NB4 (cell line): ENCODE data around the gene WNT5A.

ENCODE experiments used
- DNase-seq: peaks from one replicate; pipeline ENCODE4 v3.0.0; 2010; ENCODE audit warnings: low read depth
- H3K4me3 ChIP-seq: one replicate; pipeline ENCODE4 v1.5.1; 2011; ENCODE audit warnings: mild to moderate bottlenecking, low read depth, low read length, moderate library complexity
- MYC ChIP-seq: IDR thresholded peaks from 2 replicates; pipeline ENCODE4 v1.6.1; 2011; ENCODE audit warnings: low read depth, low read length
- POLR2A ChIP-seq: IDR thresholded peaks from 2 replicates; pipeline ENCODE4 v1.6.1; 2011; ENCODE audit warnings: mild to moderate bottlenecking; ENCODE audit not compliant: insufficient read length; ENCODE audit errors: extremely low read depth
- TF ChIP-seq, protein P1 (sequence below): IDR thresholded peaks from one replicate; pipeline ENCODE4 v1.5.1; 2012; ENCODE audit warnings: low read depth, low read length
- TF ChIP-seq, protein P2 (sequence below): IDR thresholded peaks from 2 replicates; pipeline ENCODE4 v1.6.1; 2011; ENCODE audit warnings: low read depth, low read length

The WNT5A gene

GRCh38 chr3:55481744-55482495 is 5.2 kb downstream of the WNT5A start:
- no peak overlapping the region for H3K4me3 ChIP-seq
- TF ChIP-seq, protein P1, sequence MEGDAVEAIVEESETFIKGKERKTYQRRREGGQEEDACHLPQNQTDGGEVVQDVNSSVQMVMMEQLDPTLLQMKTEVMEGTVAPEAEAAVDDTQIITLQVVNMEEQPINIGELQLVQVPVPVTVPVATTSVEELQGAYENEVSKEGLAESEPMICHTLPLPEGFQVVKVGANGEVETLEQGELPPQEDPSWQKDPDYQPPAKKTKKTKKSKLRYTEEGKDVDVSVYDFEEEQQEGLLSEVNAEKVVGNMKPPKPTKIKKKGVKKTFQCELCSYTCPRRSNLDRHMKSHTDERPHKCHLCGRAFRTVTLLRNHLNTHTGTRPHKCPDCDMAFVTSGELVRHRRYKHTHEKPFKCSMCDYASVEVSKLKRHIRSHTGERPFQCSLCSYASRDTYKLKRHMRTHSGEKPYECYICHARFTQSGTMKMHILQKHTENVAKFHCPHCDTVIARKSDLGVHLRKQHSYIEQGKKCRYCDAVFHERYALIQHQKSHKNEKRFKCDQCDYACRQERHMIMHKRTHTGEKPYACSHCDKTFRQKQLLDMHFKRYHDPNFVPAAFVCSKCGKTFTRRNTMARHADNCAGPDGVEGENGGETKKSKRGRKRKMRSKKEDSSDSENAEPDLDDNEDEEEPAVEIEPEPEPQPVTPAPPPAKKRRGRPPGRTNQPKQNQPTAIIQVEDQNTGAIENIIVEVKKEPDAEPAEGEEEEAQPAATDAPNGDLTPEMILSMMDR: no peak
- TF ChIP-seq, protein P2, sequence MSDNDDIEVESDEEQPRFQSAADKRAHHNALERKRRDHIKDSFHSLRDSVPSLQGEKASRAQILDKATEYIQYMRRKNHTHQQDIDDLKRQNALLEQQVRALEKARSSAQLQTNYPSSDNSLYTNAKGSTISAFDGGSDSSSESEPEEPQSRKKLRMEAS: no peak
- TF ChIP-seq POLR2A: no peak
- TF ChIP-seq MYC: no peak
- no peak for DNase-seq

GRCh38 chr3:55480911-55481743 is 6.0 kb downstream of the WNT5A start:
- DNase-seq: no peak
- no peak overlapping the region for H3K4me3 ChIP-seq

GRCh38 chr3:55477306-55478303 is 9.5 kb downstream of the WNT5A start:
- no peak overlapping the region for H3K4me3 ChIP-seq
- TF ChIP-seq MYC: no peak
- TF ChIP-seq, protein P1: no peak
- TF ChIP-seq POLR2A: no peak
- TF ChIP-seq, protein P2: no peak
- no peak for DNase-seq

More at GRCh38 chr3:55480911-55481743, 6.0 kb downstream of the WNT5A start:
- TF ChIP-seq MYC: no peak
- no peak for TF ChIP-seq POLR2A
- TF ChIP-seq, protein P2: no peak
- TF ChIP-seq, protein P1: no peak

- TF ChIP-seq POLR2A: no peak
- no peak overlapping the region for H3K4me3 ChIP-seq
- DNase-seq: no peak
These were observed 10.6 kb downstream of the WNT5A start for GRCh38 chr3:55476515-55476914.

DNA sequence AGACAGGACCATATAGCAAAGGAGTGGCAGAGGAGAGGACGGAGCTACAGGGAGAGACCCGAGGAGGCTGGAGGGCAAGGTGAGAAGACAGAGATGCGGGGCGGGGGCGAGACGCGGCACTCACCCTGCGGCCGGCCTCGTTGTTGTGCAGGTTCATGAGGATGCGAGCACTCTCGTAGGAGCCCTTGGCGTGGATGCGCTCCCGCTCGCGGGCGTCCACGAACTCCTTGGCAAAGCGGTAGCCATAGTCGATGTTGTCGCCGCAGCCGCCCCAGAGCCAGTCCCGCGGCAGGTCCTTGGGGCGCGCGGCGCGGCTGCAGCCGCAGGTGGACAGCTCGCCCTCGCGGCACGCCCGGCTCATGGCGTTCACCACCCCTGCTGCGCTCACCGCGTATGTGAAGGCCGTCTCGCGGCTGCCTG is 12.9 kb downstream of the WNT5A start:
- no peak overlapping the region for H3K4me3 ChIP-seq
- DNase-seq: no peak
- no peak for TF ChIP-seq MYC
- TF ChIP-seq, protein P1: no peak
- TF ChIP-seq, protein P2: no peak

- TF ChIP-seq, protein P1: no peak
- TF ChIP-seq, protein P2: no peak
- TF ChIP-seq MYC (no peak), POLR2A (no peak)
- no peak for DNase-seq
- H3K4me3 ChIP-seq: no peak overlapping the region
These were observed 13.3 kb downstream of the WNT5A start for GRCh38 chr3:55473788-55474187.
